ENCODE measurements around the gene GDF7.

Gene GDF7

DNA sequence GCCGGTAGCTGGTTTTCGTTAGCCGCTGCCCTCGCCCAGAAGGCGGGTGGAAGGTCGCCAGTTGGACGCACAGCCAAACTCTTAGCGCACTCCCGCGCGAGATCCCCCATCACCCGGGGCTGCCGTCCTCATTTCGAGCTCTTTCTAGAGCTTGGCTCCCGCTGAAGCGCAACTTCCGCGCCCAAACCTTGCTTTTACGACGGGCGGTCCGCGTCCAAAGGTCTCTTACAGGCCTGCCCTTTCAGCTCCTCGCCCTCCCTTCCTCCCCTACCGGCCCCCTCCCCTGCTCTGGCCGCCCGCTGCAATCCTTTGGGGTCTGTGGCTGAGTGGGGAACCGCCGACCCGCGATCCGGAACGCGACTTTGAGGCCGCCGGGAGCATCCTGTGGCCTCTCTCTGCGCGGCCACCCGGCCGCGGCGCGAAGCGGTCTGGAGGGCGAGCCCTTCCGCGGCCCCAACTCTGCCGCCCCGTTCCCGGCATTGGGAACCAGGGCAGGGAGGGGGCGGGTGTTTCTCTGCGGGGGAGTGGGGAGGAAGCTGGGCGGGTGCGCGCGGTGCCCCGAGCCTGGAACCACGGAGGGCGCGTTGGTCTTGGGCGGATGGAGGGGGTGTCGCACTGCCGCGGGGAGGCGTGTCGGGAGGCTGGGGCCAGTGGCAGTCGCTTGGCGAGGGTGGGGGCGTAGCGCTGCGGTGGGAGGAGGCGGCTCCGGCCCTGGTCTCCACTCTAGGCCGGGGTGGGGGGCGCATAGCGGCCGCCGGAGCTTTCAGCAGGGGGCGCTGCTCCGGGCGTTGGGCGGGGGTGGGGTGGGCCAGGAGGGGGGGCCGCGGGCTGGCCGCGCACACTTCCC lies at the start of gene GDF7:
TSS of gene GDF7 (plus strand) at position 841 of the 847 bp plus-strand sequence. CDS start 96 bp downstream, outside the sequence.
- no peak for DNase-seq

- DNase-seq: peak; percentile 7
Measured at GRCh38 chr2:20617892-20618467, 49.0 kb upstream of the GDF7 start.

GRCh38 chr2:20618468-20618885 lies 48.5 kb upstream of the GDF7 start:
- no peak for DNase-seq

- DNase-seq: no peak
Measured at GRCh38 chr2:20618886-20619521, 47.9 kb upstream of the GDF7 start.

GRCh38 chr2:20619624-20620024 lies 47.3 kb upstream of the GDF7 start:
- no peak for DNase-seq

DNA sequence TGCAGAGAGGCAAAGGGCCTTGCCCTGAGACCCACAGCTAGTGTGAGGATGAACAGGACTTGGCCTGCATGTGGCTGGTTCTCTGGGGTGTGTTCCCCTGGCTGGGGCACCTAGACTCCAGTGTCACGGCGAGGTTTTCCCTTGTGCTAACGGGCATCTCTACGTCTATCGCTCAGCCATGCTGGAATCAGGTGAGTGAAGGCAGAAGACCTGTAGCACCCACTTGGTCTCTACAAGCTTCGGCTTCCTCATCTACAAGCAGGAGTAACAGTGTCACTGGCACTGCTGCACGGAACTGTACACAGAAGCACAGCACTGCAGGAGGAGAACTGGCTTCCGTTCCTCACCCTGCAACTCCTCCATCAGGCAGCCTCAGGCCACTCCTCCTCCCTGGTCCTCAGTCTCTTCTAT lies 46.7 kb upstream of the GDF7 start:
- no peak for DNase-seq

DNA sequence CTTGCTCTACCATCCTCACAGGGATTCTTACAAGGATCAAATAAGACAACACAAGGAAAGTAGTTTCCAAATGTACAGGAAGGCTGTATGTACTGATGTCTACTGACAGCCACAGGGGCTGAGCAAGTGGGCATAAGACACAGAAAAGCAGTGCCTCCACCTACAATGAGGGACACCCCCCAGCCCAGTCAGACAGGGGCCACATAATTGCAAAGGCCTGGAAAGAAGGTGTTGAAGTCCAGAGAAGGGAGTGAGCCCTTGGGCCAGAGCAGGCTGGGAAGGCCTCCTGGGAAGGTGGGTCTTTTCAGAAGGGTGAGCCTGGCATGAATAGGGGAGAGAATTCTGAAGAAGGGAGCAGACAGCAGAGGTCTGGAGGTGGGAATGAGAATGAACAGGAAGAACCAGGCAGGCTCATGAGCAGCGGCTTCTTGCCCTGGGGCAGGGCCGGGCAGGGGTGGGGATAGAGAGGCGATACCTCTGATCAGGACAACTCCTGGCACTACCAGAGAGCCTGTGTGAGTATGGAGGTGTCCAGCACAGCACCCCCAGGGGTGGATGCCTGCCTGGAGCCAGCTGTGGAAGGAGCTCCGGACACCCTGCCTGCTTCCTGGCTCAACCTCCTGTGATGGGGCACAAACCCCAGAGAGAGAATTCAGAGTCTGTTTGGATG lies 46.1 kb upstream of the GDF7 start:
- DNase-seq: no peak

DNA sequence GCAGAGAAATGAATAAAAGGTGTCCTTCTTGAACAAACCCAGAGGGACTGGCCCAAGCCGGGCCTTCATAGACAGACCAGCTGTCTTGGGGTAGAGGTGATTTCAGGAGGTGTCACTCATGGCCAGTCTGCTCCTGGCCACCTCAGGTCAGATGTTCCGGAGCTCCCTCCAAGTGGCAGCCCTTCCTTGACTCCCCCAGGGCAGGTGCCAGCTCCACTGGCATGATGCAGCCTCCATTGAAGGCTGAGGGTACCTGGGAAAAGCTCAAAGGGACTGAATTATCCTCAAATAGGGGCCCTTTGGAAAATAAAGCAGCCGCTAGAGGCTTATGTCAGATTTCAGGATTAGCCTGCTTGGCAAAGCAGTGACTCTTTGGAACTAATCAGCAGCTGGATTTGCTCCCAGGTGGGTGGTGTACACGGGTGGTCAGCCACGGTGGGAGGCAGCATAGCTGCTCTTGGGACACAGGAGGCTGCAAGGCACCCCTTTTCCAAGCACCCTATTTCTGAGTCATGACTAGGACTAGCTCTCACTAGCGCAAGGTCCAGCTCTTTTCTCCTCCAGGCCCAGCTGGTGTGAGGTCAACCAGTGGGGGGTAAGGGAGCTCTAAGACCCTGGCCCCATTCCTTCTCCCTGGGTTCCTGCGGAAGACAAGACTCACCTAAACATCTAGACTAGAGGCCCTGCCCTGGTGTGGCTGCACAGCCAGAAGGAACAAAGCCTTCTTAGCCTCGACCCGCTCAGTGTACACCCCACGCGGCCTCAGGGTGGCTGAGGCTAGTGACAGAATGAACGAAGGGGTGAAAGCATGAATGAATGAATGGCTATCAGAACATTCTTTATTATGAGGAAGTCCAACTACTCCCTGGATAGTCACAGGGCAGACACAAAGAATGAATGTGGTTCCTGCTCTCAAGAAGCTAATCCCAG lies 45.3 kb upstream of the GDF7 start:
- DNase-seq: no peak

GRCh38 chr2:20622296-20622686 lies 44.7 kb upstream of the GDF7 start:
- DNase-seq: no peak

- DNase-seq: no peak
Measured at GRCh38 chr2:20622731-20623130, 44.2 kb upstream of the GDF7 start.

DNA sequence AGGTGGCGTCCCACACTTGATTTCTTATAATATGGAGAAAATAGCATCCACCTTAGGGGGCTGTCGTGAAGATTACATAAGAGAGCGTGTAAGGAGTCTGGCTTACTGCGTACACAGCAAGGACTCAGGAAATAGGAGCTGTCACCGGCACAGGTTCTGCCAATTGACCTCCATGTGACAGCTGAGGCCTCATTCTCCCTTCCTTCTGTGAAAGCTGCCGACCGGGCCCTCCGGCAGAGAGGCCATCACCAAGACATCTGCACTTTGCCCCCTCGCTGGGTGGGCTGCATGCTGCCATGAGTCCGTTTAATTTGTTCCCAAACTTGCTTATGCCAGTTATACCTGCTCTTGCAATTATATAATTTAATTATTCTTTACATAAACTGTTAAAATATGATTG lies 43.7 kb upstream of the GDF7 start:
- DNase-seq: no peak

GRCh38 chr2:20623741-20624155 lies 43.2 kb upstream of the GDF7 start:
- no peak for DNase-seq

DNA sequence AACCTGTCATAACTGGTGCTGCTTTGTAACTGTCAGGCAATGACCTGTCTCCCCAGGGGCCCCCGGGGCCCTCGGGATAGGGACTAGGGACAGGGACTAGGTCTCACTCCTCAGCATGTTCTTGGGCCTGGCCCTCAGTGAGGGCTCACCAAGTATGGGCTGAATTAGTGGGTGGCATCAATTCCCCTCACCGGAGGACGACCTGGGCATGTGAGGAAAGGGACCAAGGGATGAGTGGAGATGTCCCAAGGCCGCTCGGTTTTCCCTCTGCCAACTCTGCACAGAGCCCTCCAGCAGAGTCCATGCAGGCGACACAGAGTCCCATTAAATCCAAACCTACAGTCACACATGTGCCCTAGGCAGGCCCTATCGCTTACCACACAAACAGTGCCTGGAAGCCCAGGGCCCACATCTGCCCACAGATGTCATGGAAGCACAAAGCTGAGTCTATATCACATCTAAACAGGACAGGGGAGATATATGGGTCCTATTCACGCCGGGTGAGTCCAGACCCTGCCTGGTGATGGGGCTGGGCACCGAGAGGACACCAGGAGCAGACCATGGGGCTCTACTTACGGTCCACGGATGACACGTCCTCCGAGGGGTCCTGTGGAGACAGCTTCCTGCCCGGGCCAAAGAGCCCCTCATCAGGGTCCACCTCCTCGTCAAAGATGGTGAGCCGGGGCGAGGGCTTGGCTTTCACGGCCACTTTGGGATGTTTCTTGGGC lies 42.6 kb upstream of the GDF7 start:
- no peak for DNase-seq

- no peak for DNase-seq
Measured at GRCh38 chr2:20624884-20625485, 42.0 kb upstream of the GDF7 start.

DNA sequence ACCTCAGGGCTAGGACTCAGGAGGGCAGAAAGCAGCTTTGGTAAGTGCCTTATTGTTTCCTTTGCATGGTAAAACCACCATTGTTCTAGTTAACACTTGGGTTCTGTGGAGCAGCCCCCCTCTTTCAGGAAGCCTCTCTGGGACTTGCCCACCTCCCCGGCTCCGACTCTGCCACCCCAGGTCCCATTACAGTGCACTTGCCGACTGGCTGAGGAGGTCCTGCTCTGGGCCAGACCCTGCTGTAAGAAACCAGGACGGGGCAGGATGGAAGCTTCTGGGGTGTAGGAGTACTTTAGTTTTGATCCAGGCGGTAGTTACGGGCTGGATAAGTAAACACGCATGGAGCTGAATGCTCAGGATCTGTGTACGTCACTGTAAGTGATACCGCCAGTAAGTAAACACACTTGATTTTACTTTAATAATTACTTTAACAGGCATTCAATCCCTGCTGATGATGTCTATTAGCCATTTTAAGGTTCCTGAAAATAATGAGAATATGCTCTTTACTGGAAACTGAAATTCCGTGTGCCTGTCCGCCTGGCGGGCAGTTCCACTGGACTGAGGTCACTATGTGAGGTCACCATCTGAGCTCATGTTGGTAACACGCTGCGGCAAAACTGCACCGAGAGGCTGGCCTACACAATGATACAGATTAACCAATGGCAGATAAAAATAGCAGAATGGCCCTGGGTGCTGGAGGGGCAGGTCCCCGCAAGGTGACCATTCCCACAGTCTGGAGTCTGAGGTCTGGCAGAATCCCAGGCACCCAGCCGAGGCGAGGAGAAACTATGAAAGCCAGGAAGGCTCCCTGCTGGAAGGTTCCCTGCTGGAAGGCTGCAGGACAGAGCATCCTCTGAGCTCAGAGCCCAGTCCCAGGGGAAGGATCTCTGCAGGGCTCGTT lies 41.2 kb upstream of the GDF7 start:
- no peak for DNase-seq

- DNase-seq: no peak
Measured at GRCh38 chr2:20626392-20626697, 40.6 kb upstream of the GDF7 start.

DNA sequence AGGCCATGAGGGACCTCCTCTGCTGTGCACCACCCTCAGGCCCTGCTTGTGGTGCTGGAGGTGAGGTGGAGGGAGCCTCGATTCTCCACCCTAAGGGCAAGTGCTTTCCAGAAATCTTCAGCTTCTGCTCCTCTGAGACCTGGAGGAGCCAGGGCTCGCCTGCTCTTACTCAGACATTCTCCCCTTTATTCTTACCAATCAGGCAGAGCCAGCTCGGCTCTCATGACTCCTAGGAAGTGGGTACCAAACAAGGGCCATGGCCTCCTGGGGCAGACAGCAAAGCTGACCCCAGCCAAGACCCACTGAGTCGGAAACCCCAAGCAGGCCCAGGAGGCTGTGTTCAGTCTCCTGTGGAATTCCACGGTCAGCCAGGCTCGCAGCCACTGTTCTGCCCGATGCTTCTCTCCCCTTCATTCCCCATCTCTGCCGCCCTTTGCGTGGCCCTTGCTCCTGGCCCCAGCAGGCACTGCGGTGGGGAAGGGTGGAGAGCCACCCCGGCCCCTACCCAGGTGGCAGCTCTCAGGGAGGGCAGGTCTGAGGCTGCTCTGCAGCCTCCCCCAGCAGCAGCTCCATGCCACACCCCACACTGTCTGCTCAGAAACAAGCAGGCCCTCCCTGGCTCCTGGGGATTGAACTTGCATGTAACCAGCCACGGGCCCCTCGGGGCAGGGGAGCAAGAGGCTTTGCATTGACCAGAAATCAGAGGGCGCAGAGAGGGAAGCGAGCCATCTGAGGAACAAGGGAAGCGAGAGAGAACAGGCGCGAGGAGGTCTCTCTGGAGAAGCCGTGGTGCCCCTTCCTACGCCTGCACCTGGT lies 40.0 kb upstream of the GDF7 start:
- no peak for DNase-seq

DNA sequence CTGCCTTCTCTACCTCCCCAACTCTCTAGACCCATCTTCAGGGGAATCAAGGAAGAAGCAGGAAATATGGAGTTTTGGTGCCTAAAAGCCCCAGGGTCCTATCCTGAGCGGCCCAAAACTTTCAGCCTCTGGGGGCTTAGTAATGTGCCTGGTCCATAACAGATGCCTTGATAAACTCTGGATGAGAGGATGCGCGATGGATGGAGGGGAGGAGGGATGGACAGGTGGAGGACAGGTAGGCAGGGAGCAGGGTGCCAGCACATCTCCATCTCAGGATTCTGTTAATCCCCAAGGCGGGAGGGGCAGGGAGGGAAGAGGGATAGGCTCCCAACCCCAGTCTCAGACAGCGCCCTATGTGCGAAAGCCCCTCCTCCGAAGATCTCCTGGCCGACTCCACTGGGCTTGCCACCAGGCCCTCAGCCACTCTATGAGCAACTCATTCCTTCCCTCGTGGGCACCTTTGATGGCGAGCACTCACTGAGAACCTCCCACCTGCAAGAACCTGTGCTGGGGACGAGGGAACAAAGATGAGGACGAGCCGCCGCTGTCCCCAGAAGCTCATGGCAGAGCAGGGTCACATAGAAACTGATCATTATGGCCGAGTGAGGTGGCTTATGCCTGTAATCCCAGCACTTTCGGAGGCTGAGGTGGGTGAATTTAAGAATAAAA lies 39.1 kb upstream of the GDF7 start:
- no peak for DNase-seq

DNA sequence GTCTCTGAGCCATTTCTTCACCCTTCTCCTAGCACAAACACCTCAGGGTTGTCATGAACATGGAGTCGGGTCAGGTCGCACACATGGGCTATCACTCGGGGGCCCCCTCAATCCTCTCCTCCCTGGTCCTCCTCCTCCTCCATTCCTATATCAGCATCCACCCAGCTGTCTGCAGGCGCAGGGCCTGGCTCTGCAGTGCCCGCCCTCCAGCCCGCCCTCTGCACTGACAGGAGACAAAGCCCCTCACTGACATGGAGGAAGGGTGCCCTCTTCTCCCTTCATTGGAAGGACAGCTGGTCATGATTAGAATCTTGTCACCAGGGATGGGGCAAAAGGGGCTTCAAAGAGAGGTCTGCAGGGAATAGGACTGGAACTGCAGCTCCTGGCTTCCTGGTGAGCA lies 37.8 kb upstream of the GDF7 start:
- no peak for DNase-seq
